ENCODE data around the gene ATP2C2.

DNA sequence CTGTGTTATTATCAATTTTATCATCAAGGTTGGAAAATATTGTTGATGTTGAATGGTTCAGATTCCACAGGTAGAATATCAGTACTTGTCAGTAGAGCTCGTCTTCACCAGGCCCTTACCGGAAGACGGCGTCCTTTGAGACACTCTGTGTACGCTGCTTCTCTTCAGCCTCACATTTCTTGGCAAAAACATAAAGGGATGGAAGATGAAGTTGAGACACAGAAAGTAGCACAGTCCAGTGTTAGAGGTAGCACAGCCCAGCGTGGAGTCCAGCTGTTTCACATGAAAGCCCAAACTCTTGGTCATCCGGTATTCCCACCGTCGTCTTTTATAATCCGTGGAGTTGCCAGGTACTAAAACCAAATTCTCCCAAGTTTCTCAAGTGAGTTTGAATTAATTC, 30.4 kb downstream of the ATP2C2 start:
- TF ChIP-seq EZH2 (IDR thresholded peaks at IDR 0.05; ENCODE audit: borderline replicate concordance, low read depth, low read length, poor library complexity, severe bottlenecking): no peak
- TF ChIP-seq, protein P1, sequence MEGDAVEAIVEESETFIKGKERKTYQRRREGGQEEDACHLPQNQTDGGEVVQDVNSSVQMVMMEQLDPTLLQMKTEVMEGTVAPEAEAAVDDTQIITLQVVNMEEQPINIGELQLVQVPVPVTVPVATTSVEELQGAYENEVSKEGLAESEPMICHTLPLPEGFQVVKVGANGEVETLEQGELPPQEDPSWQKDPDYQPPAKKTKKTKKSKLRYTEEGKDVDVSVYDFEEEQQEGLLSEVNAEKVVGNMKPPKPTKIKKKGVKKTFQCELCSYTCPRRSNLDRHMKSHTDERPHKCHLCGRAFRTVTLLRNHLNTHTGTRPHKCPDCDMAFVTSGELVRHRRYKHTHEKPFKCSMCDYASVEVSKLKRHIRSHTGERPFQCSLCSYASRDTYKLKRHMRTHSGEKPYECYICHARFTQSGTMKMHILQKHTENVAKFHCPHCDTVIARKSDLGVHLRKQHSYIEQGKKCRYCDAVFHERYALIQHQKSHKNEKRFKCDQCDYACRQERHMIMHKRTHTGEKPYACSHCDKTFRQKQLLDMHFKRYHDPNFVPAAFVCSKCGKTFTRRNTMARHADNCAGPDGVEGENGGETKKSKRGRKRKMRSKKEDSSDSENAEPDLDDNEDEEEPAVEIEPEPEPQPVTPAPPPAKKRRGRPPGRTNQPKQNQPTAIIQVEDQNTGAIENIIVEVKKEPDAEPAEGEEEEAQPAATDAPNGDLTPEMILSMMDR (conservative IDR thresholded peaks at IDR 0.05; ENCODE audit: low read depth, low read length): no peak
